ENCODE measurements around the gene C12orf43.

The C12orf43 gene

GRCh38 chr12:120999191-121000120 is 16.8 kb downstream of the C12orf43 start:
- no peak for DNase-seq (ENCODE audit: low read depth in 2 of 3, low spot score in 1 of 3)

- DNase-seq (ENCODE audit: low read depth in 2 of 3, low spot score in 1 of 3) = no peak
Measured at GRCh38 chr12:120998435-120998834, 17.9 kb downstream of the C12orf43 start.

- DNase-seq (ENCODE audit: low read depth in 2 of 3, low spot score in 1 of 3) = no peak
Measured at GRCh38 chr12:120997448-120997847, 18.8 kb downstream of the C12orf43 start.

GRCh38 chr12:120996133-120996746 is 20.0 kb downstream of the C12orf43 start:
- DNase-seq (ENCODE audit: low read depth in 2 of 3, low spot score in 1 of 3) = no peak

DNA sequence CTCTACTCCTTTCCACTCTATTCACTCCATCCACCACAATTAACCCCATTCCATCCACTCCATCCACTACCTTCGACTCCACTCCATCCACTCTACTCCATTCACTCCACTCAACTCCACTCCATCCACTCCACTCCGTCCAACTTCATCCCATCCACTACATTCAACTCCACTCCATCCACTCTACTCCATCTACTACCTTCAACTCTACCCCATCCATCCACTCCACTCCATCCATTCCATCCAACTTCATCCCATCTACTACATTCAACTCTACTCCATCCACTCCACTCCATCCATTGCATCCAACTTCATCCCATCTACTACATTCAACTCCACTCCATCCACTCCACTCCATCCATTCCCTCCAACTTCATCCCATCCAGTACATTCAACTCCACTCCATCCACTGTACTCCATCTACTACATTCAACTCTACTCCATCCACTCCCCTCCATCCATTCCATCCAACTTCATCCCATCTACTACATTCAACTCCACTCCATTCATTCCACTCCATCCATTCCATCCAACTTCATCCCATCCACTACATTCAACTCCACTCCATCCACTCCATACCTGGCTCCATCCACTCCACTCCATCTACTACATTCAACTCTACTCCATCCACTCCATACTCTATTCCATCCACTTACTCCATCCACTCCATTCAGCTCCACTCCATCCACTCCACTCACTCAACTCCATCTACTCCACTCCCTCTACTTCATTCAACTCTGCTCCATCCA is 21.5 kb downstream of the C12orf43 start:
- no peak for DNase-seq (ENCODE audit: low read depth in 2 of 3, low spot score in 1 of 3)

GRCh38 chr12:120994059-120994458 is 22.2 kb downstream of the C12orf43 start:
- no peak for DNase-seq (ENCODE audit: low read depth in 2 of 3, low spot score in 1 of 3)

DNA sequence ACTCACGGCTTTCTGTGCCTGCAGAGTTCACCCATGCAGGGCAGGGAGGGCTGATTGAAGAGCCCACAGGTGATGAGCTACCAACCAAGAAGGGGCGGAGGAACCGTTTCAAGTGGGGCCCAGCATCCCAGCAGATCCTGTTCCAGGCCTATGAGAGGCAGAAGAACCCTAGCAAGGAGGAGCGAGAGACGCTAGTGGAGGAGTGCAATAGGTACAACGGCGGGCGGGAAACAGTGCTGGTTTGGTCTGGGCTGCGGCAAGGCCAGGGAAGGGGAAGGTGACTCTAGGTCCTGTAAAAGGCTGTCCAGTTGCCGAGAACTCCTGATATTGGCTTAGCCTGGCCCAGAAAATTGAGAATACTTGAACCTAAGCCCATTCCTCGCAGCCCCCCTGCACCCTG is 22.8 kb downstream of the C12orf43 start:
- no peak for DNase-seq (ENCODE audit: low read depth in 2 of 3, low spot score in 1 of 3)

GRCh38 chr12:120992989-120993388 is 23.3 kb downstream of the C12orf43 start:
- no peak for DNase-seq (ENCODE audit: low read depth in 2 of 3, low spot score in 1 of 3)

- DNase-seq (ENCODE audit: low read depth in 2 of 3, low spot score in 1 of 3) = no peak
Measured at GRCh38 chr12:120991965-120992364, 24.3 kb downstream of the C12orf43 start.

DNA sequence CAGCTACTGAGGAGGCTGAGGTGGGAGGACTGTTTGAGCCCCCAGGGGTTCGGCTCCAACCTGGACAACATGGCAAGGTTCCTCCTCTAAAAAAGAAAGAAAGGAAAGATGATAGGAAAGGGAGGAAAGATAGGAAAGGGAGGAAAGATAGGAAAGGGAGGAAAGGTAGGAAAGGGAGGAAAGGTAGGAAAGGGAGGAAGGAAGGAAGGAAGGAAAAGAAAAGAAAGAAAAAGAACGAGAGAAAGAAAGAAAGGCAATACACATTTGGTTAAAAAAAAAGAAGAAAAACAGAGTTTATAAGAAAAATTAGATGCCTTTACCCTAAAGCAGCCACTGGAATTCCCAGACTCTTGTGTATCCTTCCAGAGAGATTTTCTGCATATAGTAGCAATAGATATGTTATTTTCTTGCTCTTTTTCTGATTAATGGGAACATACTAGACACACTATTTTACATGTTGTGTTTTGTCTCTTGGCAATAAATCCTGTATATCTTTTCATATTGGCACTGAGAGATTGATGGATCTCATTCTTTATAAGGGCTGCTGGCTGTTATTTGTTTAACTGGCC is 25.7 kb downstream of the C12orf43 start:
- DNase-seq (ENCODE audit: low read depth in 2 of 3, low spot score in 1 of 3) = no peak

DNA sequence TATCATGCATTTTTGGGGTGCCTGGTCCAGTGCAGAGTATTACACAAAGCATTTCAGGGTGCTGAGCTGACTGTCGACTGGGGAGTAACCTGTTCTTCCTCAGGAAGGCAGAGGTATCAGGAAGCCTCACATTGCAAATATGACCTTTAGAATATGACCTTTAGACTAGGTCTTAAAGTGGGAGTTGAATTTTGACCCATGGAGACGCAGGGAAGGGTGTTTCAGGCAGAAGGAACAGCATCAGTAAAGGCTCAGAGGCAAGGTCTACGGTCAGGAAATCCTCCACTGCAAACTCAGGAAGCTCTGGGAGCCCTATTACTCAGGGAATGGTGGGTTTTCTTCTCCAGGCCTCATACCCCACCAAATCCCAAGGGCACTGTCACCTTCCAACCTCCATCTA is 26.6 kb downstream of the C12orf43 start:
- no peak for DNase-seq (ENCODE audit: low read depth in 2 of 3, low spot score in 1 of 3)

- no peak for DNase-seq (ENCODE audit: low read depth in 2 of 3, low spot score in 1 of 3)
Measured at GRCh38 chr12:120988658-120989057, 27.6 kb downstream of the C12orf43 start.

- DNase-seq (ENCODE audit: low read depth in 2 of 3, low spot score in 1 of 3) = no peak
Measured at GRCh38 chr12:120988234-120988633, 28.1 kb downstream of the C12orf43 start.

- DNase-seq (ENCODE audit: low read depth in 2 of 3, low spot score in 1 of 3) = no peak
Measured at GRCh38 chr12:120984351-120984898, 31.9 kb downstream of the C12orf43 start.

GRCh38 chr12:120983759-120984158 is 32.5 kb downstream of the C12orf43 start:
- no peak for DNase-seq (ENCODE audit: low read depth in 2 of 3, low spot score in 1 of 3)

DNA sequence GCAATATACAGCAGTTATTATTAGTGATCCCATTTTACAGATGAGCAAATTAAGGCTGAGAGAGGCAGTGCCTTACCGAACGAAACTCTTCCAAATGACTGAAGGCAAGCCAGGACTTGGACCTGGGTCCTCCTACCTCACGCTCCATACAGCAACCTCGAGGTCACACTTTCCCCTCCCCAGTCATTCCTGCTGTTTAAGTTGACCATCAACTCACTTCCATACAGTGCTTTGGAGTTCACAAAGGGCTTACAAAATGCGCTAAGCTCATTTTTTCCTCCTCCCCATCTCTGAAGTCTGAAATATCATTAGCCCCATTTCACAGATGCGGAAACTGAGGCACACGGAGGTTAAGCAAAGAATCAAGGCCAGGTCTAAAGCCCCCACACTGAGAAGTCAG is 33.6 kb downstream of the C12orf43 start:
- DNase-seq (ENCODE audit: low read depth in 2 of 3, low spot score in 1 of 3) = no peak

GRCh38 chr12:120981407-120981941 is 34.8 kb downstream of the C12orf43 start:
- no peak for DNase-seq (ENCODE audit: low read depth in 2 of 3, low spot score in 1 of 3)

- DNase-seq (ENCODE audit: low read depth in 2 of 3, low spot score in 1 of 3) = no peak
Measured at GRCh38 chr12:120980800-120981368, 35.4 kb downstream of the C12orf43 start.

DNA sequence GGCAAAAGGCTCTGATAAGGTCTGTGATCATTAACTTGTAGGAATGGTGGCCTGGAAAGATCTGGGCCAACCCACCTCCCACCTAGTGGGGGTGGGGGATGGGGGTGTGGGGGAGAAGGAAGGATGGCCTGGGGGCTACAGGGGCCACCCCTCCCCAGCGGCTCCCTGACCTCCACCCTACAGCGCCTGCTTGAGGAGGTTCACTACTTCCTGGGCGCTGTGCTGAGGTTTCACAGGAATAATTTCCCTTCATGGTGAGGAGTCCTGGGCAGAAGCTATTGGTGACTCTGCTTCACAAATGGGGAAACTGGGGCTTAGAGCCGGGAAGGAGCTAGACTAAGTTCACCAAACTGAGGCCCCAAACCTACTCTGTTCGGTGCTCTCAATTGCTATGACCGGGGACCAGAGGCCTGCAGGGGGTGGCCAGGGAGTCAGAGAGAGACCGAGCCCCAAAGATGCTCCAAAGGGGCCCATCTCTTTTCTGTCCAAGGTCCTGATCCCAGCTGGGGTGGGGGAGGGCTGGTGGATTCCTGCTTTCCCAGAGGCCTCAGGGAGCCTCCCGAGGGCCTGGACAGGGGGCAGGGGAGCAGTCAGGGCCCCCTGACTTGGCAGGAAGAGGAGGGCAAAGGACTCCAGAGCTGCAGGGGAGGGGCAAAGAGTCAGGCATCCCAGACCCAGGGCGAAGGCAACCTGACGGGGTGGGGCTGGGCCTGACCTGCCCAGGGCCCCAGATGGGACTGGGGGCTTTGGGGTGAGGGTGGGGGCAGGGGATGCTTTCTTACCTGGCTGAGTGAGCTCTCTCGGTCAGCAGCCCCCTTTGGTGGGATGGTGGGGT is 36.2 kb downstream of the C12orf43 start:
- no peak for DNase-seq (ENCODE audit: low read depth in 2 of 3, low spot score in 1 of 3)

Data from stimulated activated CD4-positive, alpha-beta T cell treated with anti-CD3 and anti-CD28 coated beads, Interleukin-12 subunit alpha, Interleukin-12 subunit beta, amount 100 ng/mL, for 48 hours (primary cell).